H54 (cell line): ENCODE measurements around the gene CD14.
"Not testable (repeated sequence)": the region's sequence is repeated elsewhere in the genome, so short reads cannot be mapped to it uniquely, and the experiment has no call there.

ENCODE experiments used
- DNase-seq: peaks from one replicate; pipeline ENCODE4 v3.0.0; 2011; ENCODE audit warnings: low spot score, mixed read lengths; ENCODE audit not compliant: insufficient read length
- FAIRE-seq: peaks from 3 replicates; lab custom pipeline; 2011; peaks lifted over from hg19 to GRCh38; lab: Jason Lieb, UNC
- POLR2A ChIP-seq: IDR thresholded peaks from 2 replicates; pipeline ENCODE4 v1.6.1; 2011; ENCODE audit warnings: low read depth, mild to moderate bottlenecking, low read length

Gene CD14

GRCh38 chr5:140647042-140647419 is 14.1 kb upstream of the CD14 start:
- FAIRE-seq (no peak), DNase-seq (no peak)
- no peak for TF ChIP-seq POLR2A

- no peak for TF ChIP-seq POLR2A
- no peak for DNase-seq
- FAIRE-seq, result no peak
These were observed 9.7 kb upstream of the CD14 start for GRCh38 chr5:140642718-140643117.

- no peak for TF ChIP-seq POLR2A
- FAIRE-seq (no peak), DNase-seq (no peak)
These were observed 8.7 kb upstream of the CD14 start for GRCh38 chr5:140641716-140642115.

GRCh38 chr5:140639148-140639981 is 6.4 kb upstream of the CD14 start, which contains the start of gene TMCO6:
Gene TMCO6 (plus strand): TSS chr5:140639451. CDS start chr5:140639528, 77 bp downstream.
- peak; percentile 75 for TF ChIP-seq POLR2A
- DNase-seq, result peak; percentile 65
- FAIRE-seq, result no peak

GRCh38 chr5:140638898-140639147 is 5.8 kb upstream of the CD14 start:
- not testable (repeated sequence) for DNase-seq, FAIRE-seq

- DNase-seq (no peak), FAIRE-seq (no peak)
- no peak for TF ChIP-seq POLR2A
These were observed 4.6 kb upstream of the CD14 start for GRCh38 chr5:140637371-140638100.

GRCh38 chr5:140635291-140636257 is 2.6 kb upstream of the CD14 start:
- TF ChIP-seq POLR2A, result no peak
- FAIRE-seq, result no peak

GRCh38 chr5:140634103-140634502 is 1.1 kb upstream of the CD14 start:
- FAIRE-seq (no peak), DNase-seq (no peak)
- no peak for TF ChIP-seq POLR2A

More at GRCh38 chr5:140635291-140636257, 2.6 kb upstream of the CD14 start:
- no peak for DNase-seq

- DNase-seq (no peak), FAIRE-seq (no peak)
- no peak for TF ChIP-seq POLR2A
These were observed 526 bp upstream of the CD14 start for GRCh38 chr5:140633501-140633900.

- FAIRE-seq, result no peak
- TF ChIP-seq POLR2A, result no peak
- no peak for DNase-seq
These were observed 482 bp downstream of the CD14 start for GRCh38 chr5:140632366-140633020.

GRCh38 chr5:140631831-140632365 is 1.1 kb downstream of the CD14 start:
- FAIRE-seq, result no peak
- no peak for DNase-seq
- TF ChIP-seq POLR2A, result no peak

- no peak for TF ChIP-seq POLR2A
- DNase-seq (no peak), FAIRE-seq (no peak)
These were observed 1.9 kb downstream of the CD14 start for GRCh38 chr5:140631036-140631417.
